H1 (cell line): ENCODE measurements around the gene CMTR1. TPM values are rescaled to one million over a fixed set of nuclear protein-coding genes. Genes with fewer than 3 reads are reported as not detected.

Experiments used
- CTCF ChIA-PET: fragments of 300-600 bp; sonication (Branson Sonifier 250); formaldehyde crosslinking; loops from one replicate; lab custom pipeline; 2021; ENCODE audit not compliant: partially characterized antibody; lab: Charles Lee
- POLR2A ChIA-PET: fragments of 300-600 bp; sonication (Branson Sonifier 250); formaldehyde crosslinking; loops from one replicate; lab custom pipeline; 2021; ENCODE audit warnings: inconsistent platforms; ENCODE audit not compliant: partially characterized antibody; lab: Charles Lee
- DNase-seq, 2 experiments: peaks; one replicate each; pipeline versions ENCODE4 v3.0.0 to v3.0.0-alpha.2; 2010 to 2022; ENCODE audit warnings: low spot score in 2 of 2, low read depth in 1 of 2, mixed read lengths in 1 of 2
- FAIRE-seq: peaks from 2 replicates; lab custom pipeline; 2011; peaks lifted over from hg19 to GRCh38; lab: Jason Lieb, UNC
- H2AFZ ChIP-seq: 2 replicates; pipeline ENCODE4 v1.8.1; 2012; ENCODE audit warnings: low read length, inconsistent platforms
- H2AK5ac ChIP-seq: 2 replicates; pipeline ENCODE4 v1.6.1; 2013; ENCODE audit warnings: low read depth, low read length
- H2BK120ac ChIP-seq: replicated peaks from 2 replicates; pipeline ENCODE3; 2013; ENCODE audit warnings: low read depth, low read length, inconsistent platforms
- H2BK12ac ChIP-seq: 2 replicates; pipeline ENCODE4 v1.6.1; 2013; ENCODE audit warnings: low read depth, low read length
- H2BK15ac ChIP-seq: 2 replicates; pipeline ENCODE4 v1.6.1; 2013; ENCODE audit warnings: low read length
- H2BK20ac ChIP-seq: 2 replicates; pipeline ENCODE4 v1.6.1; 2013; ENCODE audit warnings: low read length
- H2BK5ac ChIP-seq: 2 replicates; pipeline ENCODE4 v1.6.1; 2013; ENCODE audit warnings: low read depth, low read length
- H3K14ac ChIP-seq: 2 replicates; pipeline ENCODE4 v1.6.1; 2013; ENCODE audit warnings: inconsistent platforms; ENCODE audit not compliant: insufficient read length
- H3K18ac ChIP-seq: 2 replicates; pipeline ENCODE4 v1.6.1; 2013; ENCODE audit warnings: low read length; ENCODE audit errors: extremely low read depth
- H3K23ac ChIP-seq: 2 replicates; pipeline ENCODE4 v1.6.1; 2013; ENCODE audit warnings: inconsistent platforms; ENCODE audit not compliant: insufficient read length
- H3K23me2 ChIP-seq: 2 replicates; pipeline ENCODE4 v1.6.1; 2013; ENCODE audit warnings: low read depth, low read length
- H3K27ac ChIP-seq: 2 replicates; pipeline ENCODE4 v1.6.1; 2011; ENCODE audit warnings: low read depth, low read length, inconsistent platforms
- H3K27me3 ChIP-seq, 4 experiments: replicated peaks in 1 of 4; 1 replicate in 1 of 4; 2 replicates in 3 of 4; pipeline versions ENCODE4 v1.6.1 to v1.8.1; 2011 to 2013; ENCODE audit warnings: low read length in 3 of 4, mild to moderate bottlenecking in 3 of 4, inconsistent platforms in 2 of 4, mixed read lengths in 2 of 4, moderate library complexity in 1 of 4; ENCODE audit not compliant: control insufficient read depth in 3 of 4, insufficient read depth in 3 of 4; ENCODE audit errors: extremely low read depth in 1 of 4
- H3K36me3 ChIP-seq, 4 experiments: 2 replicates each; pipeline versions ENCODE4 v1.6.1 to v1.8.1; 2011 to 2013; ENCODE audit warnings: mild to moderate bottlenecking in 4 of 4, low read length in 3 of 4, moderate library complexity in 2 of 4, control low read depth in 1 of 4, inconsistent platforms in 1 of 4; ENCODE audit not compliant: insufficient read depth in 4 of 4, control insufficient read depth in 2 of 4
- H3K4ac ChIP-seq: replicated peaks from 2 replicates; pipeline ENCODE3; 2013; ENCODE audit warnings: low read length, low read depth, mixed read lengths, inconsistent platforms; ENCODE audit not compliant: insufficient read length
- H3K4me1 ChIP-seq, 4 experiments: replicated peaks in 1 of 4; 1 replicate in 1 of 4; 2 replicates in 3 of 4; pipeline versions ENCODE4 v1.6.1 to v1.8.1; 2011 to 2013; ENCODE audit warnings: low read length in 3 of 4, inconsistent platforms in 2 of 4, mixed read lengths in 1 of 4; ENCODE audit not compliant: insufficient read depth in 4 of 4, control insufficient read depth in 3 of 4
- H3K4me2 ChIP-seq, 2 experiments: 2 replicates each; pipeline versions ENCODE4 v1.6.1 to v1.8.1; 2011 to 2013; ENCODE audit warnings: low read depth in 2 of 2, low read length in 2 of 2, control low read depth in 1 of 2, inconsistent platforms in 1 of 2, mild to moderate bottlenecking in 1 of 2; ENCODE audit not compliant: insufficient read depth in 1 of 2
- H3K4me3 ChIP-seq, 4 experiments: fragments of 200-600, 300-600 bp in 1 of 4; sonication (generic), shearing (Covaris generic), sonication (Bioruptor Twin) in 1 of 4; 2 replicates each; pipeline versions ENCODE4 v1.5.1 to v1.8.1; 2011 to 2016; ENCODE audit warnings: low read length in 4 of 4, low read depth in 3 of 4, control low read depth in 2 of 4, inconsistent platforms in 2 of 4, mild to moderate bottlenecking in 2 of 4, mixed read lengths in 1 of 4, moderate library complexity in 1 of 4; ENCODE audit not compliant: insufficient read depth in 2 of 4; ENCODE audit errors: extremely low read depth in 1 of 4
- H3K56ac ChIP-seq: replicated peaks from 2 replicates; pipeline ENCODE3; 2013; ENCODE audit warnings: low read depth, mild to moderate bottlenecking, mixed read lengths, low read length, inconsistent platforms; ENCODE audit not compliant: insufficient read length
- H3K79me1 ChIP-seq: 2 replicates; pipeline ENCODE4 v1.6.1; 2013; ENCODE audit warnings: low read depth, low read length, control low read depth
- H3K79me2 ChIP-seq, 2 experiments: 2 replicates each; pipeline versions ENCODE4 v1.6.1 to v1.8.1; 2012 to 2013; ENCODE audit warnings: low read length in 2 of 2, mild to moderate bottlenecking in 2 of 2, inconsistent platforms in 1 of 2; ENCODE audit not compliant: insufficient read depth in 2 of 2, control insufficient read depth in 1 of 2
- H3K9ac ChIP-seq, 4 experiments: replicated peaks in 1 of 4; 1 replicate in 1 of 4; 2 replicates in 3 of 4; pipeline versions ENCODE4 v1.6.1 to v1.8.1; 2011 to 2013; ENCODE audit warnings: low read depth in 3 of 4, low read length in 3 of 4, control low read depth in 2 of 4, mild to moderate bottlenecking in 2 of 4, moderate library complexity in 2 of 4, inconsistent platforms in 1 of 4; ENCODE audit errors: extremely low read depth in 1 of 4
- H3K9me3 ChIP-seq, 2 experiments: 2 replicates each; pipeline versions ENCODE4 v1.6.1 to v1.8.1; 2012 to 2013; ENCODE audit warnings: mild to moderate bottlenecking in 2 of 2, moderate library complexity in 2 of 2, control low read depth in 1 of 2, inconsistent platforms in 1 of 2, low read depth in 1 of 2, low read length in 1 of 2, mixed read lengths in 1 of 2; ENCODE audit not compliant: insufficient read depth in 2 of 2
- H4K20me1 ChIP-seq, 2 experiments: replicated peaks in 1 of 2; 2 replicates each; pipeline versions ENCODE3 to v1.8.1; 2011 to 2013; ENCODE audit warnings: inconsistent platforms in 2 of 2, low read length in 2 of 2, mild to moderate bottlenecking in 1 of 2; ENCODE audit not compliant: insufficient read depth in 2 of 2, control insufficient read depth in 1 of 2
- H4K5ac ChIP-seq: 2 replicates; pipeline ENCODE4 v1.6.1; 2013; ENCODE audit warnings: low read length, low read depth, mixed read lengths, inconsistent platforms; ENCODE audit not compliant: insufficient read length
- H4K8ac ChIP-seq: 2 replicates; pipeline ENCODE4 v1.8.0; 2013; ENCODE audit warnings: mild to moderate bottlenecking, moderate library complexity, low read length, inconsistent platforms; ENCODE audit not compliant: insufficient read depth; ENCODE audit errors: extremely low read depth
- H4K91ac ChIP-seq: replicated peaks from 2 replicates; pipeline ENCODE3; 2013; ENCODE audit warnings: low read length, mixed read lengths, inconsistent platforms; ENCODE audit not compliant: insufficient read length
- ASH2L ChIP-seq: fragments of 200-600, 300-600 bp; sonication (generic); IDR thresholded peaks from one replicate; pipeline ENCODE4 v1.7.1; 2017; ENCODE audit warnings: low read length
- BCL11A ChIP-seq, 2 experiments: IDR thresholded peaks; one replicate each; pipeline ENCODE4 v1.6.1; 2011; ENCODE audit warnings: low read depth in 2 of 2, low read length in 2 of 2, mild to moderate bottlenecking in 2 of 2
- EGR1 ChIP-seq: IDR thresholded peaks from 2 replicates; pipeline ENCODE4 v1.6.1; 2011; ENCODE audit warnings: low read depth, low read length, borderline replicate concordance
- EP300 ChIP-seq, 2 experiments: IDR thresholded peaks; 1 replicate in 1 of 2; 2 replicates in 1 of 2; pipeline ENCODE4 v1.6.1; 2011 to 2012; ENCODE audit warnings: low read depth in 2 of 2, low read length in 2 of 2, mild to moderate bottlenecking in 2 of 2, borderline replicate concordance in 1 of 2, inconsistent platforms in 1 of 2, moderate library complexity in 1 of 2
- FOSL1 ChIP-seq: IDR thresholded peaks from 2 replicates; pipeline ENCODE4 v1.6.1; 2011; ENCODE audit warnings: mild to moderate bottlenecking, low read depth, low read length, moderate library complexity; ENCODE audit not compliant: insufficient read depth
- GABPA ChIP-seq: IDR thresholded peaks from 2 replicates; pipeline ENCODE4 v1.6.1; 2011; ENCODE audit warnings: mild to moderate bottlenecking, low read length, moderate library complexity, borderline replicate concordance; ENCODE audit not compliant: insufficient read depth
- NANOG ChIP-seq: IDR thresholded peaks from 2 replicates; pipeline ENCODE4 v1.6.1; 2011; ENCODE audit warnings: low read length, low read depth, mild to moderate bottlenecking, inconsistent platforms; ENCODE audit not compliant: insufficient read depth, poor library complexity, severe bottlenecking
- RNF2 ChIP-seq: fragments of 200-900, 300-1000 bp; sonication (generic); IDR thresholded peaks from 2 replicates; pipeline ENCODE4 v1.7.1; 2016; ENCODE audit warnings: borderline replicate concordance, low read depth, mild to moderate bottlenecking, antibody characterized with exemption, low read length; ENCODE audit not compliant: poor library complexity, severe bottlenecking; ENCODE audit errors: missing control alignments
- SRF ChIP-seq: IDR thresholded peaks from 2 replicates; pipeline ENCODE4 v1.6.1; 2011; ENCODE audit warnings: mild to moderate bottlenecking, low read depth, low read length, moderate library complexity
- SUZ12 ChIP-seq: fragments of 200-600 bp; sonication (generic); IDR thresholded peaks from 2 replicates; pipeline ENCODE4 v1.6.1; 2012; ENCODE audit warnings: mild to moderate bottlenecking, inconsistent platforms, low read length, moderate library complexity, mixed read lengths
- TAF7 ChIP-seq: optimal IDR thresholded peaks from 2 replicates; pipeline ENCODE3; 2011; ENCODE audit warnings: low read depth, mild to moderate bottlenecking, inconsistent platforms, low read length, moderate library complexity, borderline replicate concordance
- ZNF274 ChIP-seq: IDR thresholded peaks from 2 replicates; pipeline ENCODE4 v1.7.0; 2012; ENCODE audit warnings: low read length, borderline replicate concordance; ENCODE audit errors: extremely low read depth
- WGBS, 2 experiments: shearing (Covaris generic) in 1 of 2; methylation state at CpG; one replicate each; pipeline versions ENCODE4 v1.1.6 to v1.1.7; 2013 to 2015; ENCODE audit warnings: low lambda C conversion rate in 2 of 2, mixed read lengths in 2 of 2, inconsistent platforms in 1 of 2, low coverage in 1 of 2, missing lambda C conversion rate in 1 of 2; ENCODE audit not compliant: insufficient replicate concordance in 2 of 2, insufficient coverage in 1 of 2, insufficient read length in 1 of 2; ENCODE audit errors: extremely low coverage in 1 of 2, missing lambda C conversion rate in 1 of 2; 5-methylcytosine and 5-hydroxymethylcytosine counted together
- polyA plus RNA-seq, 7 experiments: library from polyadenylated mRNA; depleted of rRNA in 3 of 7; stranded (reverse) in 5 of 7; unstranded in 2 of 7; fragments of >200 nt in 5 of 7; fragments of 200-250 nt in 2 of 7; gene quantifications; 1 replicate in 5 of 7; 2 replicates in 1 of 7; 4 replicates in 1 of 7; pipeline versions ENCODE4 v1.2.1 to v1.2.3, GENCODE V29; 2011 to 2013; ENCODE audit warnings: missing spikeins in 2 of 7, mixed read lengths in 2 of 7
- total RNA-seq: library from RNA; stranded (reverse); fragmentation: NEBNext Ultra II Directional; extraction: Animal tissue kit (Norgen Biotek cat#: 25700); gene quantifications from 2 replicates; pipeline ENCODE4 v1.2.1, GENCODE V29; 2021

Gene CMTR1
- total and polyA plus RNA-seq, 2 of the 8 experiments (the other 6 are each of a cell fraction or from before 2014, with no cell fraction given) = 15.2 to 33.1 TPM

DNA sequence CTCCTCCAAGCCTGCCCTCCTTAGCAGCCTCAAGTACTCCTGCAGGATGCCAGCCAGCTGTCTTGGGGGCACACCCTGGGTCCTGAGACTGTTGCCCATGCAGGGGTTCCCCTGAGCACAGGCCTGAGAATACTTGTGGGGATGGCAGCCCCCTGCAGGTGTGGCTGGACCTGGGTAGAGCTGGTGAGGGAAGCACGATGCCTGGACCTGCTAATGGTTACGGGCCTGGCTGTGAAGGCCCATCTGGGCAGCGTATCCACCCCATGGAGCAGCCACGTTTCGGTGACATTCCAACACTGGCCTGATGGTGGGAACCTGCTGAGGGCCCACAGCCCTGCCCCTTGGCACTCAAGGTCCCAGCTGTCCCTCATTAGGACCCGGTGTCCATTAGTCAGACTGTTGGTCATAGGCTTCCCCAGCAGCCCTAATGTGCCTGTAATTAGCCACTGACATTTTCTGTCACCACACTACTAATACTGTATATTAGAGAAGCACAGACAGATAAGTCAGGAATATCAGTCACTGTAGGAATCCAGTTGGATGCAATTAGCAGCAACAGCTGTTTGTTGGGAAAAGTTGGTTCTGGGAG is 46.3 kb downstream of the CMTR1 start:
- H2AFZ ChIP-seq = no peak overlapping the region
- H3K27me3 ChIP-seq = no peaks in the 10 kb centered on the region
- no peak overlapping the region for H2BK20ac ChIP-seq
- H4K91ac ChIP-seq = no peak overlapping the region
- H2BK15ac ChIP-seq = no peak overlapping the region
- ChIA-PET CTCF (interaction anchor here (0.9 to 2.4 kb wide), 9 partner anchors 12 to 102 kb away, joined by 3 to 10 read pairs (median 6); no protein-coding TSS in a partner anchor), POLR2A (interaction anchor here (0.9 to 4.0 kb wide), 2 partner anchors 8 to 13 kb away, joined by 3 to 16 read pairs; no protein-coding TSS in a partner anchor)
- H3K23me2 ChIP-seq = no peaks in the 10 kb centered on the region
- peaks cover 3 to 10% of the 10 kb centered on the region in 2 experiments for H4K20me1 ChIP-seq
- no peak overlapping the region for H4K5ac ChIP-seq
- no peak overlapping the region for H3K14ac ChIP-seq
- FAIRE-seq (no peak), DNase-seq (no peak)
- no peak overlapping the region for H3K18ac ChIP-seq
- H4K8ac ChIP-seq = no peak overlapping the region
- H3K9ac ChIP-seq = no peak overlapping the region
- H3K23ac ChIP-seq = no peak overlapping the region
- H3K36me3 ChIP-seq = peaks cover 3 to 23% (median 13%) of the 10 kb centered on the region in 4 experiments; a peak in 5 of 8 replicates
- no peak overlapping the region for H3K4me2 ChIP-seq
- peaks cover 0 to 13% (median 4%) of the 10 kb centered on the region in 4 experiments; a peak in 5 of 7 replicates for H3K4me1 ChIP-seq
- H2BK120ac ChIP-seq = no peak overlapping the region
- no peak overlapping the region for H2AK5ac ChIP-seq
- no peak overlapping the region for H3K56ac ChIP-seq
- H3K79me2 ChIP-seq = no peaks in the 10 kb centered on the region
- no peak overlapping the region for H2BK12ac ChIP-seq
- H3K4ac ChIP-seq = no peak overlapping the region
- no peak overlapping the region for H3K27ac ChIP-seq
- H2BK5ac ChIP-seq = no peak overlapping the region
- H3K9me3 ChIP-seq = no peaks in the 10 kb centered on the region
- H3K4me3 ChIP-seq = no peak overlapping the region
- WGBS, 2 experiments = 77% methylated on average over 6 of the region's 6 CpGs; no CpG with 5 or more reads in 1 of the 2 experiments
- no peaks in the 10 kb centered on the region for H3K79me1 ChIP-seq
- TF ChIP-seq SRF = no peak
- no peak for TF ChIP-seq EGR1
- TF ChIP-seq NANOG = no peak
- TF ChIP-seq GABPA = no peak
- no peak for TF ChIP-seq FOSL1
- no peak for TF ChIP-seq TAF7
- TF ChIP-seq BCL11A (IDR thresholded peaks at IDR 0.05; ENCODE audit: low read depth in 2 of 2, low read length in 2 of 2) = no peak
- TF ChIP-seq ASH2L = no peak
- TF ChIP-seq SUZ12 = no peak
- no peak for TF ChIP-seq EP300 (IDR thresholded peaks at IDR 0.05; ENCODE audit: borderline replicate concordance in 1 of 2, low read depth in 2 of 2, low read length in 2 of 2)
- TF ChIP-seq RNF2 = no peak
- no peak for TF ChIP-seq ZNF274
